Kidney tubule cell (primary cell): ENCODE results near the gene TMOD4.
A peak's percentile ranks its signal among the peaks of the same experiment; 100 is the strongest.

Source experiments
- DNase-seq: peaks from one replicate; pipeline ENCODE4 v3.0.0-alpha.2; 2018; ENCODE audit warnings: low spot score

The TMOD4 gene

DNA sequence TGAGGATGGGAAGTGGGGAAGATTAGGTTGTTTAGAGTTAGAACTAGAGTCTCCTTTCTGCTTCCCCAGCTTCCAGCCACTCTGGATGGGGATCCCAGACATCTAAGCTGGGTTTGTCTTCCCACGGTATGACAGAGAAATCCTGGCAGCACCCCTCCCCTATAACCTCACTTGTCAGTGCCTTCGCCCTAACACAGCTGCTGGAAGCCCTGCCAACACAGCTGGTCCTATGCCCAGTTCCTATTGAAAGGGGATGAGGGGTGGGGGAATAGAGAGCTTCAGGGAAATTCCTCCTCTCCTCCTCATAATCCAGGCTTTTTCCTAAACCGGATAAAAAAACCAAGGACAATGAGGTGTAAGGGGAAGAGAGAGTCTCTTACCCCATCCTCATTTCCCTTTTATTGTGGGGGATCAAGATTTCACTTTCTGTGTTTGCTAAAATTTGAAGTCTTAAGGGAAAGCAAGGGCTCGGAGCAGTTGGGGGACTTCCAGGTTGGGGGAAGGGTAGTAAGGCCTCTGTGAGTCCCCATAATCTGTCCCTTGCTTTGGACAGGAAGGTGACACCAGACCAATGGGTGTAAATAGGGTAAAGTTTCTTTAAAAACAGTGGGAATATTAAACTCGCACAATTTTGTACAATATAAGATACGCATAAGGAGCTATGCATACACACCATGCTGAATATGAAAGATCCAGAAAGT lies 590 bp downstream of the TMOD4 start:
- DNase-seq, result no peak

DNA sequence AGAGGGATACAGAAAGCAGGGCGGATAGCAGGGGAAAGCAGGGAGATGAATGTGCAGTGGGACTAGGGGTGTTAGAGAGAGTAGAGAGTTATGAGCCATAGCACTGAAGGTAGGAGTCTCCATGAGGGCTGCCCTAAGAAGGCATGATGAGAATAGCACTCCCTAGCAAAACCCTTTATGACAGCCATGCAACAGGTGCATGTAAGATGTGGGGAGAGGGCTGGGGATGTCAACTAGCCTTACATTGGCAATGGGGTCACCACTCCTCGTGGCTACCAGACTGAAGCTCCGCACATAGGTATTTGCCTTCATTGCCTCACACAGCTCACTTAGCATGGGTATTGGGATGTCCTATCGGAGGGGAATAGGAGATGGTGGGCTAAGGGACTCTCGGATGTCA lies 4.6 kb downstream of the TMOD4 start:
- DNase-seq, result no peak

DNA sequence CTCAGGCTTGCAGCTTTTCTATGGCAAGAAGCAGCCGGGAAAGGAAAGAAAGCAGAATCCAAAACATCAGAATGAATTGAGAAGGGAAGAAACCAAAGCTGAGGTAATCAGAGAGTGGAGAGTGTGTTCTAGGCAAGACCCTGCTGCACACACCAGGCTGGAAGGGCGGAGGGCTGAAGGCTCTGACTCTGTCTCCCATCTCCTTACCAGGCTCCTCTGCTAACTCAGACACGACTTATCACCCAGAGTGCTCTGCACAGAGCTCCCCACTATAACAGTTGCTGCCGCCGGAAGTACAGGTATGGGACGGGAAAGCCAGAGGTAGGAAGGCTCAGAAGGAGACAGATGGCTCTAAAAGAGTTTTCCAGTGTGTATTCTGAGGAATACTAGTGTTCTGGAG lies 8.7 kb downstream of the TMOD4 start:
- no peak for DNase-seq

DNA sequence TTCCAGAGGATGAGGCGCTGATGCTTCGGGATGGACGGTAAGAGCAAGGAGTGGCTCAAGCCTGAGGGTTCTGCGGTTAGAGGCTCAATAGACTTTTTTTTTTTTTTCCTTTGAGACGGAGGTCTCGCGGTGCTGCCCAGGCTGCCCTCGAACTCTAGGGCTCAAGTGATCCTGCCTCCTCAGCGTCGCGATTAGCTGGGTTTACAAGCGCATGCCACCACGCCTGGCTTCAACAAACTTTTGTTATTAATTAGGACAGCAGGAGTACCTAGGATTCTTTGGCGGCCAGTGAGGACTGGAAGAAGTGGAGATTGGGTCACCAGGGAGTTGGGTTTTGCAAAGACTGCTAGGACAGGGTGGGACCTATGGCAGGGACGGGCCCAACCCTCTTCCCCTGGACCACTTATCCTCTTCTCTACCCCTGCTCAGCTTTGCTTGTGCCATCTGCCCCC lies 9.2 kb downstream of the TMOD4 start:
- DNase-seq, result peak; percentile 70

DNA sequence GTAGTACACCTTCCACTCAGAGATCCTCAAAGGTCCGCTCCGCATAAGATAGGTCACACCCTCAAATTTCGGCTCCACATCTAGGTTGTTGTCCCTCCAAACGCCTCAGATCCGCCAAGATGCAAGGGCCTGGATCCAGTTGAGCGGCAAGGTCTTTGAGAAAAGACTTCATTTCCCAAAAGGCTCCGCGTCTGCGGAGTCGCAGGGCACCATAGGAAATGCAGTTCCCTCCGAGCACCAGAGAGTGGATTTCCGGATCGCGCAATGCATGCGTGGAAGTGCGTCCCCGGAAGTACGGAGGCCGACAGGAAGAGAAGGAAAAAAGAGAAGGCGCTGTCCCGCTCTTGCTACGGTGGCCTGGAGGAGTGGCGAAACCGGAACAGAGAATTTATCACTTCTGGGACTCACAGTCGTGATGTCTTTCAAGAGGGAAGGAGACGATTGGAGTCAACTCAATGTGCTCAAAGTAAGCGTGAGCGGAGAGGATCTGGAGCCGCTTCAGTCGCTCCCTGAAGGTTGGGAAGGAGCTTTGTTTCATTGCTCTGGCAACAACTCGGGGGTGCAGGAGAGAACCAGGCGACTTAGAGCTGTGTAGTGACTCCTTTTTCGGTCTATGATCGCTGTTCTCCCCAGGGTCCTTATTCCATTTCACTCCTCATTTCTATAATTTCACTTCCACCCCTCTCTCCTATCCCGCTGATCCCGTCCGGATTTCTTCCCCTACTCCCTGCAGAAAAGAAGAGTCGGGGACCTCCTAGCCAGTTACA lies 9.9 kb downstream of the TMOD4 start, which contains the start of the genes LYSMD1 and SCNM1:
Gene LYSMD1, minus strand, starts transcription at position 165 of the 767 bp plus-strand sequence. CDS start 644 bp downstream, outside the sequence.
Gene SCNM1, plus strand, starts transcription at position 407 of the 767 bp plus-strand sequence. Its CDS starts 9 bp downstream, at position 416.
- peak; percentile 99 for DNase-seq

DNA sequence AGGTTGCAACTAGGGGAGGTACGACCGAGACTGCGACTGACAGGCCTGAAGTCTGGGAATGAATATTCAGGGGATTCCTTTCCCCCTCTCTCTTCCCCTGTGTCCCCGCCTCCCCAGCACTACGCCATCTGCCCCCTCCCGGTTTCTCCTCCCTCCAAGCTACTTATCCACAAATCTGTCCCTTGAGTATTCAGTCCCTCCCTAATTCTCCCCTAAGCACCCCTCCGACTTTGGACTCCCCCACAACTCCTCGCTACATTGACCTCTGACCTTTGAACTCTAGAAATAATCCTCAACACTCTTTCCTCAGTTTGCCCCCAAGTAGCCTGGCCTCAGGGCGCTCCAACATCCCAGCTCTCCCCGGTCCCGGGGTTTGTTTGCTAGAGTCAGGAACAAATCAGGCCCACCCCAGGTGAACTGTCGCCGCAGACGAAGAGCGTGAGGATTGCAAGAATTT lies 10.5 kb downstream of the TMOD4 start:
- DNase-seq, result peak; percentile 45

DNA sequence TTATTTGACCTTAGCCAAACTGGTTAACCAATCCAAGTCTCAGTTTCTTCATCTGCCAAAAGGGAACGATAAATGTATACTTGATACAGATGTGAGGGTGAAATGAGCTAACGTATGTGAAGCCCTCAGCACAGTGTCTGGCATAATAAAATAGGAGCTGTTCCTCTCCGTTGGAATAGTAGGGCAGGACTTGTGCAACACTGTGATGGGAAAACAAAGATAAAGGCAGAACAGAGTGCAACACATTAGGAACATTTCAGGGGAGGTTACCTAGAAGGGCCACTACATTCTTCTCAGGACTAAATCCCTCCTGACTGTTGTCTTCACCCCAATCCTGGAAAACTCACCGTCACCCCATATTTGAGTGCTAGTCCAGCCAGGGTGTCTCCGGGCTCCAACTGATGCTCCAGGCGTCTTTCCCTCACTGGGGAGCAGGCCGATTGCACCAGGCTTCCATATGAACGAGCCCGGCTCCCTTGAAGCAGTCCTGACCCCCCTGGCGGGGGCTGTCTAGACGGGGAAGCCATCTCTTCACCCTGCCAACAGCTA lies 11.0 kb downstream of the TMOD4 start:
- DNase-seq, result no peak

DNA sequence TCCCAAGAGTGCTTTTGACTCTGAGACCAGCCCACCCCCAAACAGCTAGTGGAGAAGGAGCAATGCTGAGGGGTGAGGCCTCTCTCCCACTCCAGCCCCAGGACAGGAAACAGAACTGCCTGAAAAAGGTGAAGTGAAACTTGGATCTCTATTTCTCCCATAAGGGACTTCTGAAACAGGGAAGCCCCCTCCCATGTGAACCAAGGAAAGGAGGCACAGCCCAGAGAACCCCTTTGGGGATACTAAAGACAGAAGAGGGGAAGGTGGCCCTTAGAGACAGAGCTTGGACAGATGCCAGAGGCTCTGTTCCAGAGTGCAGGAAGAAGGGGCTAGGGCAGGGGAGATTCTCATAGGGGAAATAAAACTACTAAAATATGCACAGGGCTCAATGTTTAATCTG lies 16.4 kb downstream of the TMOD4 start:
- no peak for DNase-seq

DNA sequence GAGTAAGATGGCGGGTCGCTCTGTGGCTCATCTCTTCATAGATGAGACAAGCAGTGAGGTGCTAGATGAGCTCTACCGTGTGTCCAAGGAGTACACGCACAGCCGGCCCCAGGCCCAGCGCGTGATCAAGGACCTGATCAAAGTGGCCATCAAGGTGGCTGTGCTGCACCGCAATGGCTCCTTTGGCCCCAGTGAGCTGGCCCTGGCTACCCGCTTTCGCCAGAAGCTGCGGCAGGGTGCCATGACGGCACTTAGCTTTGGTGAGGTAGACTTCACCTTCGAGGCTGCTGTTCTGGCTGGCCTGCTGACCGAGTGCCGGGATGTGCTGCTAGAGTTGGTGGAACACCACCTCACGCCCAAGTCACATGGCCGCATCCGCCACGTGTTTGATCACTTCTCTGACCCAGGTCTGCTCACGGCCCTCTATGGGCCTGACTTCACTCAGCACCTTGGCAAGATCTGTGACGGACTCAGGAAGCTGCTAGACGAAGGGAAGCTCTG lies 17.0 kb downstream of the TMOD4 start:
- no peak for DNase-seq

DNA sequence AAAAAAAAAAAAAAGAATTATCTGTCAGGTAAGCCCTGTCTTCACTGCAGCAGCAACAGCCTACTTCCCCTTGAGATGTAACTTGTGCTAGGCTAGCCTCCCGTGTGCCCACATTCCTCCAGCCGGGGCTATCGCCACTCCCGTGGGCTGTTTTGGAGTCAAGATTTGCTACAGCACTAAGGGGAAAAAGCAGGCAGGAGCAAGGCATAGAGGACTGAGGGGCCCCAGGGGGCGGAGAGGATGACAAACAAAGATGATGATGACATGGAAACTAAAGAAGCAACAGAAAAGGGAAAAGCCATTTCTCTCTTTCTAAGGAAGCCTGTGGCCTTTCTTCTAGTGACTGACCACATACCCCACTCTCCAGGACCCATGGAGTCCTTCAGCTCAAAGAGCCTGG lies 17.5 kb downstream of the TMOD4 start:
- DNase-seq, result no peak

DNA sequence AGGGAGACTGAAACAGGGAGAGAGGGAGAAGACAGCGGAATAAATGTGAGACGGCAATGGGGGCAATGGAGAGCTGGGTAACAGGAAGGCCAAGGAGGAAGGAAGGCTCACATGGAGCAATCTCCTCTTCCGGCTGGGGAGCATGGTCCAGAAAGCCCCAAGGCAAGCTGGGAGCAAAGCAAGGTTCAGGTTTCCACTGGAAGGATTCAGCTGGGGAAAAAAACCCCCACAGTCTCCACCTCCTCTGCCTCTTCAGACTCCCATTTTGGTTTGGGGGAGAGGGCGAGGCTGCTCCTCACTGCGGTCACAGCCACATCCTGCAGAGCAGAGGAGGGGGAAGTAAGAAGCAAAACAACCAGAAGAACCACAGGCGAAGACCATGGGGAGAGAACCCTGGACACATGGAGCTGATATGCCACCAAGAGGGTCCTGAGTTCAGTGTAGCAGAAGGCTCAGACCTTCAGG lies 18.7 kb downstream of the TMOD4 start:
- no peak for DNase-seq

DNA sequence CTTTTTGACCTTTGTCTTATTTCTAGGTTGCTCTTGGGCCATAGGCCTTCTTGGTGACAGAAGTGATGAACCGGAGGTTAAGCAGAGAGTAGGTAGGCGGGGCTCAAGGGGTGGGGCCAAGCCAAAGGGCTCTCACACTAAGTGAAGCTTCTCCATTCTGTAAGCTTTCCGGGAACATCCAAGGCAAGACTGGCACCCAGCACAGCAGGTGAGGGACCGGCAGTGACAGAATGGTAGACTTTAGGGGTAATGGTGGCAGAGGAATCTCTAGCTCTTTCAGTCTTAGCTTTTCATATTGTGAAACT lies 19.3 kb downstream of the TMOD4 start, which contains the start of gene TNFAIP8L2:
Gene TNFAIP8L2, plus strand, starts transcription at position 135 of the 305 bp plus-strand sequence. CDS start 2,049 bp downstream, outside the sequence.
- DNase-seq, result no peak

DNA sequence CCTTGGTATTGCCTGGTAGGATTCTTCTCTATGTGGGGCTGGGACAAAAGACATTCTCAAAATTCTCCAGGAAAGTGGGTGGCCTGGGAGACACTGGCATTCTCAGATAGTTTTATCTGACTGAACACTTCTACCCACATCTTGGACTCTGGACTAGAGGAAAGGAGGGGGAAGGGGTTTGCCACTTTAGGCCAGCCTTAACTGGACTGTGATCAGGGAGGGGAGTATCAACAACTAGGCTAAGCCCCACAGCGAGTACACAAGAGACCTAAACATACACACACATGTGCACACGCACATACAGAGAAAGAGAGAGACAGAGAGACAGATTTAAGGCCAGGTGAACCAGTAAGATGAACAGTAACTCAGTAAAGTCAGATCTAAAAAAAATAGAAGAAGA lies 28.1 kb downstream of the TMOD4 start:
- DNase-seq, result no peak

DNA sequence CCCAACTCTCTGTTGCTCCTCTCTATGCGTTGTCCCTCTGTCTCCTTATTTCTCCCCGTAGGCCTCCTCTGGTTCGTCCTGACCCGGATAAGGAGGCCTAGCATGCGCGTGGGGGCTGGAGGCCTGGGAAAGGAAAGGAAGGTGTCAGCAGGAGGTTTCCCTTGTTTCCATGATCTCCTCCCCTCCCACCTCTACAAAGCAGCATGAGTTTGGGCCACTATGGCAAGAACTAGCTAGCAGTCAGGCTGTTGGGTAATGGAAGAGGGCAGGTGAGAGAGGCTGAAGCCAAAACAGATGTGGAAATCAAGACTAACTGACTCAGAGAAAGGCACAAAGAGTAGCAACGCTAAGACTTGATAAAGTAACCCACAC lies 28.7 kb downstream of the TMOD4 start:
- peak; percentile 21 for DNase-seq

DNA sequence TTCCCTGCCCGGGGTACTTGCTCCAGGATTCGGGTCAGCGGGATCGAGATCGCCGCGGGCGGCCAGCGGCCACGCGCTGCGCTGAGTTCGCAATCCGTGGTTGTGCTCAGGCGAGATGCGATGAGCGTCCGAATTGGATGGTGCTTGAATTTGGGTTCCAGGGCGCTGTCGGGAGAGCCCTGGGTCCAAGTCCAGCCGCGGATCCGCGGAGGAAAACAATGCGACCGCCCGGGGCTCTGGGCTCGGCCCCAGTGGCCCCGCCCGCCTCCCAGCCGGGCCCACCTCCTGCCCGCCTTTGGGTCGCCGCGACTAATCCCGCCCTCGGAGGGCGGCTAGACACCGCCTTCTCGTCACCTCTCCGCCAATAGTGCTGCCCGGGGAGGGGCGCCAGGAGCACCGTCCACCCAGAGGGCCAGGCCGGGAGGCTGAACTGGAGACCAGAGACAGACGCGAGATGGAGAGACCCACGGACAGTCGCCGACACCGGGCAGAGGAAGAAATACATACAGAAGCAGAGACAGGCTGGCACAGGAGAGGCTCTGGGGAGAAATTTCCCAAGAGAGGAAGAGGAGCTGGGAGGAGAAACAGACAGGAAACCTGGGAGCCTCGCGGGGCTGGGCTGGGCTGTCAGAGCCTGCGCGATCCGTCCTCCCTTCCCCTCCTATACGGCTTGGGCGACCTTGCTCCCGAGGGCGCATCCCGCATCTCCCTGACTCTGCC lies 29.2 kb downstream of the TMOD4 start, which contains the start of gene SEMA6C:
Gene SEMA6C, minus strand, starts transcription at position 220 of the 720 bp plus-strand sequence. CDS start 4,010 bp downstream, outside the sequence.
- peak; percentile 93 for DNase-seq

DNA sequence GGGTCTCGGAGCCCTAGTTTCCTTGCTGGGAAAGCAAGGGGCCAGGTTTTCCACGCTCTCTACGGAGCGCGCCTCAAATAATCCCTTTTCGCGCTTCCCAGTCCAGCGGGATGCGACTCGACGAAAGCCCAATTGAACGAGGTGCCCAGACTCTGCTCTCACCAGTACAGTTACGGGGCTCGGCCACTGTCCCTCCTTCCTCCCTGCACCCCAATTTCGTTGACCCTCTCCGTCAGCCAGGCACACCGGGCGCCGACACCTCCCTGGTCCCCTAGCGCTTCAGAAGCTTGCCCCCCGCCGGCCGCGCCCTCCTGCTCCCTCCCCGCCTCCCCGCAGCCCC lies 29.7 kb downstream of the TMOD4 start:
- no peak for DNase-seq

DNA sequence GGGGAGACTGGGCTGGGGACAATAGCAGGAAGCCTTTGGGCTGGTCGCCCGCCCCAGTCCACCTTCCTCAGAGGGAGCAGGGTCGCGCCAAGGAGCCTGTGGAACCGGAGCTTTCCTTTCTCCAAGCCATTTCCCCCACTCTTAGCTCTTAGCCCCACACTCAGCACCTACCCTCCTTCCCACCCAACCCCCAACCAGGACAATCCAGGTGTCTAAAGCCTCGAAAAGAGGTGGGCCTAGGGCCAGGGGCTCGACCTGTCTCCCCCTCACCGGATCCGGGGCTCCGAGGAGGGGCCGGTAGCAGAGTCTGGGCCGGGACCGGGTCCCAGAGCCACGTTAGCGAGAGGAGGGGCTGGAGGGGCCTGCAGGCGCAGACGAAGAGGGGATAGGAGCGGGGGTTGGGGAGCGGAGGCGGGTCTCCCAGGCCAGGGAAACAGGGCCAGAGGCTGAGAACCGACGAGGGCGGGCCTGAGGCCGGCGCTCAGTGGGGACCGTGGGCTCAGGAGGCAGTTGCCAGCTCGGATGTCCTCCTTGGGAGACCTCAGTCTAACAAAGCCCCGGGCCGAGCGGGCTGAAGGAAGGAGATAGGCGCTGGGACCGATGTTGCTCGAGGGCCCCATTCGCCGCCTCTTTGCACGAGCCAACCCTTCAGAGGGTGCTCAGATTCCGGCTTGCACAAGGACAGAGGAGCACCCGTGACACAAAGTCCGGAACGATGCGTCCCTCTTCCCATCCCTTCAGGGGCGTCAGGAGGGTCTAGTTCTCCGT lies 30.3 kb downstream of the TMOD4 start:
- DNase-seq, result no peak

DNA sequence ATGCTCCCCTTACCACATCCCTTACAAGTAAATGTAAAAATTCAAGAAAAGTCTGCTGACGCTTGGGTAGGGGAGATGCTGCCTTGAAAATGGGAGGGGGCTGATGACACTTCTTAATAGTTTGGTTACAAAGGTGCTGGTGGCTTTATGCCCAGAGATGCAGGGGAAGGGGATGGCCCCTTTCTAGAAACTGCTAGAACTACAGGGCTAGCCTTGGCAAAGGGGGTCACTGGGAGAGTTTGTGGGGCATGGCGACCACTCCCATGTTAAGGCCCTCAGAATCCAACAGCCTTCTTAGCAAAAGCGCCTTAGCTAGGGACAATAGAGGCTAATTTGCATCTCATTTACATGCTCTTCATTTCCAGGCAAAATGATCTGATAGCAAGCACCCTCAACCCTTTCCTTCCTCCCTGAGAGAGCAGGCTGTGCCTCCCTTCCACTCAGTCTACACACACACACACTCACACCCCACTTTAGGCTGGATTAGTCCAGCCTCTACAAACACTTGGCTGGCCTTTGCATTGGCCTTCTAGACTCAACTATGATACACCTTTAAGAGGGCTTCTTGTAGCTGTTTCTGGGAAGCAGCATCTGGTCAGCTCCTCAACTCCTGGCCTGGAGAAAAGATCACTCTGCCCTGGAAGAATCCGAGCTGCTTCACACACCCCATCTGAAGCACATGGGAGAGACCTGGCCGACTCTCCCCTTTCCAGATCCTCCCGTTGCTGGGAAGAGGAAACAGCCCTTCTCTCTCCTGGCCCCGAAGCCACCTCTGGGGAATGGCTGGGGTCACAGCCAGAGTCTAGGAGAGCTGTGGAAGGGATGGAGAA lies 31.1 kb downstream of the TMOD4 start:
- no peak for DNase-seq

DNA sequence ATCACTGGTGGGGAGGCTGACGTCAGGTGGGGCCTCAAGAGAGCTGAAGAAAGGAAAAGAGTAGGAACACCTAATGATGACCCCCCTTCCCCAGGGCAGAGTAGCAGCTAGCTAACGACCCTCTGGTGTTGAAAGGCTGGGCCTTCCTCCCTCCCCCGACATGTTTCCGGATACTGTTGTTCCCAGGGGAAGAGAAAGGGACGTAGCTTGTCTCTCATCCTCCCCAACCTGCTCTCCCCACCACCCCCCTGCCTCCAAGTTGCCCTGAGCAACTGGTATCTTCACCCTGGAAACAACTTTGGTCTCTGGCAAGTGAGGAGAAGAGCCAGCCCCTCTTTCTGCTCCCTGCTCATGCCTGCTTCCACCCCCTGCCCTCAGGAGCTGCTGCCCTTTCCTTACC lies 31.8 kb downstream of the TMOD4 start:
- no peak for DNase-seq

DNA sequence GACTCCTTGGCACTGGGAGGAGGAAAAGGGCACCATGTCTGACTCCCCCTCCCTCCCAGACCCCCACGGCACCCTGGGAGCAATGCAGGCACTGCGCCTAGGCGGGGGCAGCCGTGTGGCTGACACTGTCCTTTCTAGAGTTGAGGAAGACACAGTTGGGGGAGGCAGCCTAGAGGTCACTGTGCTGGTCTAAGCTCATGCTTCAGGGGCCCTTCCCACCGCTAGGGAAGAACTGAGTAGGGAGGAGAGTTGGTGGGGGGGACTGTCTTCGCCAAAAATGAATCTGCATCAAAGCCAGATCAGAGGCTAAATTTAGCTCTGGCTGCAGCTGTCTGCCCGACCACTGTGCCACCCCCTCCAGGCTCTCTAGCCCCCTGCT lies 32.7 kb downstream of the TMOD4 start:
- DNase-seq, result no peak
